Measurements from ENCODE around the gene NLGN3. TPM values are rescaled to one million over a fixed set of nuclear protein-coding genes. Genes with fewer than 3 reads are reported as not detected.
"Not testable (repeated sequence)": the region's sequence is repeated elsewhere in the genome, so short reads cannot be mapped to it uniquely, and the experiment has no call there.

The NLGN3 gene
- total RNA-seq, 1 experiment from 2014 or later, result 0.23 TPM

- DNase-seq (ENCODE audit: low read depth), result no peak
These were observed 24.9 kb downstream of the NLGN3 start for GRCh38 chrX:71169586-71169985.

GRCh38 chrX:71170660-71171059 is 26.0 kb downstream of the NLGN3 start:
- no peak for DNase-seq (ENCODE audit: low read depth)

GRCh38 chrX:71171110-71171801 is 26.6 kb downstream of the NLGN3 start:
- DNase-seq (ENCODE audit: low read depth), result no peak

GRCh38 chrX:71173440-71173839 is 28.8 kb downstream of the NLGN3 start:
- no peak for DNase-seq (ENCODE audit: low read depth)

GRCh38 chrX:71174795-71175194 is 30.2 kb downstream of the NLGN3 start:
- no peak for DNase-seq (ENCODE audit: low read depth)

GRCh38 chrX:71175531-71175930 is 30.9 kb downstream of the NLGN3 start:
- no peak for DNase-seq (ENCODE audit: low read depth)

- no peak for DNase-seq (ENCODE audit: low read depth)
These were observed 32.7 kb downstream of the NLGN3 start for GRCh38 chrX:71177327-71177726.

GRCh38 chrX:71178908-71179307 is 34.3 kb downstream of the NLGN3 start:
- peak; percentile 51 for DNase-seq (ENCODE audit: low read depth)

GRCh38 chrX:71180579-71181265 is 36.1 kb downstream of the NLGN3 start:
- DNase-seq (ENCODE audit: low read depth), result not testable (repeated sequence)

GRCh38 chrX:71181558-71181909 is 36.9 kb downstream of the NLGN3 start:
- DNase-seq (ENCODE audit: low read depth), result peak; percentile 28

- DNase-seq (ENCODE audit: low read depth), result peak; percentile 96
These were observed 37.5 kb downstream of the NLGN3 start for GRCh38 chrX:71181910-71182799.

- no peak for DNase-seq (ENCODE audit: low read depth)
These were observed 38.2 kb downstream of the NLGN3 start for GRCh38 chrX:71182871-71183270.

GRCh38 chrX:71183341-71183740 is 38.7 kb downstream of the NLGN3 start:
- no peak for DNase-seq (ENCODE audit: low read depth)

- no peak for DNase-seq (ENCODE audit: low read depth)
These were observed 39.5 kb downstream of the NLGN3 start for GRCh38 chrX:71184092-71184491.

- DNase-seq (ENCODE audit: low read depth), result no peak
These were observed 40.3 kb downstream of the NLGN3 start for GRCh38 chrX:71184803-71185495.

GRCh38 chrX:71191248-71191647 is 46.6 kb downstream of the NLGN3 start:
- no peak for DNase-seq (ENCODE audit: low read depth)

GRCh38 chrX:71195964-71196649 is 51.5 kb downstream of the NLGN3 start:
- no peak for DNase-seq (ENCODE audit: low read depth)

- no peak for DNase-seq (ENCODE audit: low read depth)
These were observed 53.4 kb downstream of the NLGN3 start for GRCh38 chrX:71198066-71198465.

GRCh38 chrX:71199252-71200008 is 54.8 kb downstream of the NLGN3 start:
- no peak for DNase-seq (ENCODE audit: low read depth)

GRCh38 chrX:71210816-71211215 is 66.2 kb downstream of the NLGN3 start:
- DNase-seq (ENCODE audit: low read depth), result no peak
